Retina (tissue), 1 donor: ENCODE measurements around the gene FBXO31.
"Not testable (repeated sequence)": the region's sequence is repeated elsewhere in the genome, so short reads cannot be mapped to it uniquely, and the experiment has no call there.

Experiments
- DNase-seq: peaks from one replicate; pipeline ENCODE4 v3.0.0-alpha.2; 2016

FBXO31 gene

DNA sequence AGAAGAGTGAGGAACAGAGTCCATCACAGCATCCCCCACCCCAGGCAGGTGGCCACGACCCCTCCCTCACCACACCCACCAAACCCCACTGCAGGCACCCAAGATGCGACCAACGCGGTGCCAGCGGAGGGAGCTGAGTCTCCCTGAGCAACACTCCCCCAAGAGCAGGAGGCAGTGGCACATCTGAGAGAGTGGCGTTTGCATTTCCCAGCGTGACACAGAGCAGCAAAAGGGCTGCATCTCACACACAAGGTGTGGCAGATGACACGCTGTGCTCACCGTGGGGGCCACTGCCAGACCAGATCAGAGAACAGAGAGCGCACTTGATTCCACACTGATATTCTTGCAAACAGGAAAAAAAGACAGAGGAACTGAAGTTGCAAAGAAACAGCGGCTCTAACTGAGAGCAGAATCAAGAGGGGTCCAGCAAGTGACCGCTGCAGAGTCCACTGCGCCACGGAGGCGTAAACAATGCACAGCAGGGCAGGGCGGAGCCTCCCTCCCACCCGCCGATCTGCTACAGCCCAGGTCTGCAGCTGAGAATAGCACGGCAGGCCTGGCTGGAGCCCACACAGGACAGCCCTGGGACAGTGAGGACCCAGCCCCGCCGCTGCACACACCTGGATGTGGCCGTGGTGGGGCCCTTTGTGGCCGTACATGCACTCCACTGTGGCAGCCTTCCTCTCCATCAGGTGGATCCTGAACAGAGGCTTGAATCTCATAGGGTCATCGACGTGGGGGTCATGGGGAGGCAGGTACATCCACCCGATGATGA lies 40.4 kb downstream of the FBXO31 start:
- peak; percentile 67 for DNase-seq

DNA sequence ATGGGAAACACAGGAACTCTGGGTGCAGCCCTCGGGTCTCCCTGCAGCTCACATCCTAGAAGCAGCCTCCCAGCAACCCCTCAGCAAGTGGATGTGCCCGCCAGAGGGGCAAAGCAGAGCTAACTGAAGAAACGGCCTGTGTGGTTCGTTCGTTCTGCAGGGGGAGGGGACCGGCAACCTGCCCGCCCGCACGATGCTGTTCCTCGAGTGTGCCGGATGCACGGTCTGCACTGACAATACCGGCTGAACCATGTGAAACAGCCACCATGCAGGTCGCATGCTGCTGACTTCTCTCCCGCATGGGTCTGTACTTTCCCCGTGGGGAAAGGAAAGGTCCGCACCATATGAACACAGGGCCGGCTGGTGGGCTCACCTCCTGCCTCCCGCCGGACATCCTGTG lies 41.1 kb downstream of the FBXO31 start:
- no peak for DNase-seq

DNA sequence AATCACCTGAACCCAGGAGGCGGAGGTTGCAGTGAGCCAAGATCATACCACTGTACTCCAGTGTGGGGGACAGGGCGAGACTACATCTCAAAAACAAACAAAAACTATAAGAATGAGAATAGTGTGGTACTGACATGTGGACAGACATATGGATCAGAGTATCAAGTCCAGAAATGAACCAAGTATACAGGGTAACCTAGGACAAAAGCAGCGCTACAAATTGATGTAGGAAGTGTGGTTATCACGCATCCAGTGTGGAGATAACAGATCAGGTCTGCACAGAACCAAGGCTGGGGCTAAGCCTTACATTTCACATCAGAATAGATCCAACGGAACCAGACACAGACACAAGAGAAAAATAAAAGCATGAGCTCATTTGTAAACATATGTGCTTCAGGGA lies 43.4 kb downstream of the FBXO31 start:
- DNase-seq = no peak

- DNase-seq = not testable (repeated sequence)
Measured at GRCh38 chr16:87339724-87340105, 43.9 kb downstream of the FBXO31 start.

- no peak for DNase-seq
Measured at GRCh38 chr16:87339086-87339723, 44.4 kb downstream of the FBXO31 start.

DNA sequence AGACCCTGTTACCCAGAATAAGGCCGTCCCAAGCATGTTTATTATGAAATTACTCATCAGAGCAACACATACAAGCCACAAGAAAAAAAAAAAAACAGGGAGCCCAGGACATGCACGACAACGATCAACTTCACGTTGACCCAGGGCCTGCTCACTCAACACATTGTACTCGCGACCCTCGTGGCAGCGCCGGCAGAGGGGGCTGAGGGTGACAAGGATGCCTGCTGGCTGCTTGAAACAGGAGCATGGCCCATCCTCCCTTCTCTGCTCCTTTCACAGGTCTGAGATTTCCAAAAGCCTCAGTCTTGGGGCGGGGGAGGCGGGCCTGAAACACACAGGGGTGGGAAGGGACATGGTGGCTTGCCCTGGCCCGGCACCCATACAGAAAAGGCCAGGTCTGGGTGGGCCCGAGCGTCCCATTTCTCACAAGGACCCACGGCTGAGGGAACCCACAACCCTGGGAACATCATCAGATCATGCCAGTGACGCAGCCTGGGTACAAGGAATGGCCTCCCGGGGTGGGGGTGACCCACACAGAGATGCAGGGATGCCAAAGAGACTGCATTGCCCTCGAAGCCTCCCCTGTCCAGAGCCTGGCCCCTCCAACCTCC lies 45.3 kb downstream of the FBXO31 start:
- no peak for DNase-seq

DNA sequence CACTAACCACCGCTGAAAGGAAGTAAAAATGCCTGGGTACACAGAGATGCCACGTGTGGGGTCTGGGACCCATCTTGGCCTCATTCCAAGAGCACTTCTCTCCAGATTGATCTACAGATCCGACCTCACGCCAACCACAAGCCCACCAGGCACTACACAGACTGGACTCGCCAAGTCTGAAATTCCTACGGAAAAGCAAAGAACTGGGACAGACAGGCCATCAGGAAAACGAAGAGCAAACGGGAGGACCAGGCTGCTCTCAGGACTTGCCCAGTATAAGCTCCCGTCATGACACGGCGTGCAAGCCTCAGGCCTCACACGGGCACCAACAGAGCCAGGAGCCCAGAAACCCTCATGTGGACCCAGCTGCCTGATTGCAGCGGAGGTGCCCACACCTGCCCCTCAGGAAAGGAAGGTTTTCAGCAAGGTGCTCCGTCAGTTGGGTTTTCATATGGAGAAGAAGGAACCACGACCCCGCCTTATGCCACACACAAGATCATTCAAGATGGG lies 46.3 kb downstream of the FBXO31 start:
- DNase-seq = no peak

- no peak for DNase-seq
Measured at GRCh38 chr16:87336434-87337240, 46.9 kb downstream of the FBXO31 start.

DNA sequence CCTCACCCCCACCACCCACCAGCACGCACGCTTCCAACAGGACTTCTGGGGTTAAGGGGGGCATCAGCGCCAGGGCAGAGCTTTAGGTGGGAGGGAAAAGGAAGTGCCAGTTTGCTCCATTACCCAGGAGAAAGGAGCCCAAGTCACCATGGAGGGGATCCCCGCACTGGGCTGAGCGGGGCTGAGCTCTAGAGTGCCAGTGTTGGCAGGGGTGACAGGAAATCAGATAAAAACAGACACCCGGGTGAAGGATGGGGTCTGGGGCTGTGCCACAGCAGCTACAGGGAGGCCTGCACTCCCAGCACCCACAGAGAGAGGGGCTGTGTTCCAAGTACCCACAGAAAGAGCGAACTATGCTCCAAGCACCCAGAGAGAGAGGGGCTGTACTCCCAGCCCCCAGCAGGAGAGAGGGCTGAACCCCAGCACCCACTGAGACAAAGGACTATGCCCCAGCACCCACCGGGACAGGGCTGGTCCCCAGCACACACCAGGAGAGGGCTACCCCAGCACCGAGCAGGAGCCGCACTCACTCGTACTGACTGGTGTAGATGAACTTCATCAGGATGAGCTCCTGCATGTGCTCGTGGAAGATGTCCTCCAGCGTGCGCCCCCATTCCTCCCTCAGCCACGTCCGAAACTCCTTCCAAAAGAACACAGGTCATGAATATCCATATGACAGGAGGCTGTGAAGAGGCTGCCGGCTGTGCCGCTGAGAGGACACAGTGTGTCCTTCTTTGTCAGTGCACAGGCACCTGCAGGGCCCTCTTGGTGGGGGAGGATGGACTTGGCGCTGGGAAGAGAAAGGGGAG lies 47.7 kb downstream of the FBXO31 start:
- no peak for DNase-seq

- DNase-seq = no peak
Measured at GRCh38 chr16:87334651-87335624, 48.6 kb downstream of the FBXO31 start.

- no peak for DNase-seq
Measured at GRCh38 chr16:87333581-87334331, 49.8 kb downstream of the FBXO31 start.

GRCh38 chr16:87333101-87333500 lies 50.5 kb downstream of the FBXO31 start:
- DNase-seq = no peak

DNA sequence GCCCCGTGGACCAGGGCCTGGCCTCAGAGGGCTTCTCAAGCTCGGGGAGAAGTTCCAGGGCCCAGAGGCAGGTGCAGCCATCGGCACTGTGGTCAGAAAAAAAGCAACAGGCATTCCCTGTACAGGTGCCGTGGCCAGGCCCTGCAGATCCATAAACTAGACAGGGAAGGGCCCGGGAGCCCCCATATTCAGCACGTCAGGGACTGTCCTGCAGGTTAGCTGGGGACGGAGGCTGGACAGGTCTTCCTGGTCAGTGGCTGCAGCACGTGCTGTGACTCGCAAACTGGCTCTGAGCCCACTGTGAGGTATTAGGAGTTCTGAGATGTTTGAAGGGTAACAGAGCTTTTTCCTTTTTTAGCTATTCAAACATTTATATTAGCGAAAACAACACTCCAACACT lies 51.4 kb downstream of the FBXO31 start:
- no peak for DNase-seq

- no peak for DNase-seq
Measured at GRCh38 chr16:87331241-87331801, 52.3 kb downstream of the FBXO31 start.

GRCh38 chr16:87330646-87331045 lies 52.9 kb downstream of the FBXO31 start:
- DNase-seq = no peak

GRCh38 chr16:87330257-87330624 lies 53.3 kb downstream of the FBXO31 start:
- DNase-seq = no peak

- DNase-seq = no peak
Measured at GRCh38 chr16:87329436-87330256, 53.9 kb downstream of the FBXO31 start.

DNA sequence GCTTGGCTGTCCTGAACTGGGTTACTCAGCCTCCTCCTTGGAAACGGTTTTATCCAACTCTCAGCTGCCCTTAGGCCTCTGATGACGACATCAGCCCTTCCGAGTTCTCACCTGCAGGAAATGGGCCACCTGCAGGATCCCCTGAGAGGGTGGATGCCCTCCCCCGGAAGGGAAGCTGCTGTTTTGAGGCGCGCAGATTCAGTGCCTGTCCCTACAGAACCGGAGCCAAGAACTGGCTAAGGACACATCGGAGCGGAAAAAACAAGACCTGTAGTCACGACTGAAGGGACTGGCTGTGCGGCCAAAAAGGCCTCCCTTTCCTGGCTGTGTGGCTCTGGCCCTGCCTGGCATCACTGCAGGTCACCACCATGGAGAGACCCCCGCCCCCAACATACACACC lies 54.7 kb downstream of the FBXO31 start:
- DNase-seq = no peak
